KOPT-K1 (cell line): ENCODE measurements around the gene VAV2.
"Not testable (repeated sequence)": the region's sequence is repeated elsewhere in the genome, so short reads cannot be mapped to it uniquely, and the experiment has no call there.

ENCODE experiments used
- H3K27ac ChIP-seq: fragments of 200-600 bp; sonication (generic); 2 replicates; pipeline ENCODE4 v1.5.1; 2016; ENCODE audit warnings: antibody characterized with exemption, mild to moderate bottlenecking, low read depth, low read length; ENCODE audit not compliant: poor library complexity, severe bottlenecking
- H3K36me3 ChIP-seq: fragments of 200-600 bp; sonication (generic); 2 replicates; pipeline ENCODE4 v1.5.1; 2017; ENCODE audit warnings: antibody characterized with exemption, mild to moderate bottlenecking, low read length, moderate library complexity; ENCODE audit not compliant: insufficient read depth
- H3K9me3 ChIP-seq: fragments of 200-600 bp; sonication (generic); 2 replicates; pipeline ENCODE4 v1.5.1; 2017; ENCODE audit warnings: antibody characterized with exemption, low read length, mild to moderate bottlenecking; ENCODE audit not compliant: insufficient read depth, poor library complexity, severe bottlenecking

Gene VAV2

DNA sequence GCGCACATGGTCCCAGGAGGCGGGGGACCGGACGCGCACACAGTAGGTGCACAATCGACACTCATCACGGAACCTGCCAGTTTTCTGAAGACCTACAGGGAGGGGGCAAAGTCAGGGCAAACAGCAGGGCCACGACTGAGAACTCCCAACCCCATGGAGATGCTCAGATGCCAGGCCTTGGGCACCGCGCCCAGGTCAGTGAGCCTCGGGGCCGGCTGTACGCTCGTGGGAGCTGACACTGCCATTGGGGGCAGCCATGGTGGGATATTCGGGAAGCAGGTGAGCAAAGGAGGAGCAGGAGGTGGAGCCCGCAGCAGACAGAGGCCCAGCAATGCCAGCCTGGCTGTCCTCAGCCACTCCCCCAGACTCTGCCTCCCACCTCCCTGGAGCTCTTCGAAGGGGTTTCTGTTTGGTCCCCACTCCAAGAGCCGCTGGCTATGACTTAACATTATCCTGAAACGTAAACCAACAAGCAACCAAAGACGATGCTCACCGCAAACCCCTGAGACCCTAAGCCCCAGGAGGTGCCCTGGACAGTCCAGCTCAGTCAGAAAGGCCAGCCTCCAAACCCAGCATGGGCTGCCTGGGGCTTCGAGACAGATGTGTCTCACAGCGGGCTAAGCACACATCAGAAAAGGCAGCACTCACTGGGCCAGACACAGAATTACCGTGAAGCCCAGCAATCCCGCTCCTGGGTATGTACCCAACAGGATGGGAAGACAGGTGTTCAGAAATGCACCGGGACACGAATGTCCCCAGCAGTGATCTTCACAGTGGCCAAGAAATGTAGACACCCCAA, 78.4 kb downstream of the VAV2 start:
- no peak overlapping the region for H3K27ac ChIP-seq
- H3K36me3 ChIP-seq = no peaks in the 10 kb centered on the region
- no peaks in the 10 kb centered on the region for H3K9me3 ChIP-seq

- Histone ChIP-seq H3K36me3 (no peaks in the 10 kb centered on the region), H3K27ac (no peak overlapping the region), H3K9me3 (no peaks in the 10 kb centered on the region)
Measured at GRCh38 chr9:133910855-133911514, 81.1 kb downstream of the VAV2 start.

DNA sequence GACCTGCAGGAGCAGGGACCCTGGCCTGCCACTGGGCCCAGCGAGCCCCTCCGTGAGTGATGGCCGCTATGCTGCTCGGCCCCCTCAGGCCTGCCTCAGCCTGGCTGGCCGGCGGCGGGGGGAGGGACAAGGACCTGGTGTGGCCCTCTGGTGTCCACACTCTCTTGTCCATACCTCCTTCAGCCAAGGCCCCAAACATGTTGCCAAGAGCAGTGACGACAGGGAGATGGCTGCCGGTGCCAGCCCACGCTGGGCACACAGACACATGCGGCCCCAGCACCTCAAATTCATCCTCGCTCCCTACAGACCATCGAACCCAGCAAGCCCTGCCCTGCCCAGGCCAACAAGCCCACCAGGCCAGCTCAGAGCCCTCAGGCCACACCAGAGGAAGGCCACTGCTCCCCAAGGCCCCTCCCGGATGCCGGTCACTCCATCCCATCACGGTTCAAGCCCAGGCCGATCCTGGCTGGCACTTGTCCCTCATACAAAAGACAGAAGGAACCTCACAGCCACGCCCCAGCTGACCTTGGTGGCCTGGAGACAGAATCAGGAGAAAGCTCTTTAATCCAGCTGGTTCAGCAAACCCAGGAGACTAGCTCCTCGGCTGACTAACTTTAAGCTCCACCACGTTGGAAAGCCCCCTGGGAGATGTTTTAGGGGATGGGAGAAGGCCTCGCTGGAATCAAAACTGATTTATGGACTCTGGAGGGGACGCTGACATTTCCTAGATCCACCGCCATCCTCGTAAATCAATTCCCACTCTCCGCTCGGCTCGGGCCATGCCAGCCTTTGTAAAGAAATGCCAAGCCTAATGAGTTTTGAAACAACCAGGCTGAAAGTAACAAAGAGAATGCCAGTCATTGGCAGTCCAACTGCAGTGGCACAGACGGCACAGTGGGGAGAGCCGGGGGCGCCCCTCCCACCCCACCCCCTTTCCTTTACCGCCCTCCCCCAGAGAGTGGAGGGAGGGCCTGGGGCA, 84.9 kb downstream of the VAV2 start:
- no peaks in the 10 kb centered on the region for H3K36me3 ChIP-seq
- no peaks in the 10 kb centered on the region for H3K9me3 ChIP-seq
- no peak overlapping the region for H3K27ac ChIP-seq

DNA sequence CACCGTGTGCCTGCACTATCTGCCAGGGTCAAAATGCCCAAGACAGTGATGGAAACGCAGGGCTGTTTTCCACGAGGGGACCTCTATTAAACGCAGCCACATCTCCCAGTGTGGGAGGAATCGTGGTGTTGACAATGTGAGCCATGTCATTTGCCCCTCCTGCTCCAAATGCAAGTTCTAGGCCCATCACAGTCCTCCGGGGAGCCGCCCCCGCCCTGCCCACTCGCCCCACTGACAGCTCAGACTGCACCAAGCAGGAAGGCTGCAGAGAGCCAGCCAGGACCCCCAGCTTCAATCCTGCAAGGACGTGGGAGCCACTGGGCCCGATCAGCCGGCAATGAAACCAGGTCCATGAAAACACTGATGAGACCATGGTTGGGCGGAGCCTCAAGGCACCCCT, 85.9 kb downstream of the VAV2 start:
- no peak overlapping the region for H3K27ac ChIP-seq
- no peaks in the 10 kb centered on the region for H3K36me3 ChIP-seq
- no peaks in the 10 kb centered on the region for H3K9me3 ChIP-seq

DNA sequence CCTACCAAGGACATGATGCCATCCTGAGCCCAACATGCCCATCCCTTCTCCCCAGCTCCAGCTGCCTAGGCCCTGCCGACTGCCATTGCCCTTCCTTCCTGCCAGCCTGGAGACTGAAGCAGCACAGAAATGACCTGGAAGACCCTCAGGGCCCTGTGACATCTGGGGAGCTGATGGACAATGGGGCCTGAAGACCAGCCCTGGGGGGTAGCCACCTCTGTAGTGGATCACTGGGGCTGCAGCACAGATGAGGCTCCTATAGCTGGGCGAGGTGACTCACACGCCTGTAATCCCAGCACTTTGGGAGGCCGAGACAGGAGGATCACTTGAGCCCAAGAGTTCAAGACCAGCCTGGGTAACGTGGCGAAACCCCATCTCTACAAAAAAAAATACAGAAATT, 86.6 kb downstream of the VAV2 start:
- no peaks in the 10 kb centered on the region for H3K36me3 ChIP-seq
- no peak overlapping the region for H3K27ac ChIP-seq
- H3K9me3 ChIP-seq = no peaks in the 10 kb centered on the region

DNA sequence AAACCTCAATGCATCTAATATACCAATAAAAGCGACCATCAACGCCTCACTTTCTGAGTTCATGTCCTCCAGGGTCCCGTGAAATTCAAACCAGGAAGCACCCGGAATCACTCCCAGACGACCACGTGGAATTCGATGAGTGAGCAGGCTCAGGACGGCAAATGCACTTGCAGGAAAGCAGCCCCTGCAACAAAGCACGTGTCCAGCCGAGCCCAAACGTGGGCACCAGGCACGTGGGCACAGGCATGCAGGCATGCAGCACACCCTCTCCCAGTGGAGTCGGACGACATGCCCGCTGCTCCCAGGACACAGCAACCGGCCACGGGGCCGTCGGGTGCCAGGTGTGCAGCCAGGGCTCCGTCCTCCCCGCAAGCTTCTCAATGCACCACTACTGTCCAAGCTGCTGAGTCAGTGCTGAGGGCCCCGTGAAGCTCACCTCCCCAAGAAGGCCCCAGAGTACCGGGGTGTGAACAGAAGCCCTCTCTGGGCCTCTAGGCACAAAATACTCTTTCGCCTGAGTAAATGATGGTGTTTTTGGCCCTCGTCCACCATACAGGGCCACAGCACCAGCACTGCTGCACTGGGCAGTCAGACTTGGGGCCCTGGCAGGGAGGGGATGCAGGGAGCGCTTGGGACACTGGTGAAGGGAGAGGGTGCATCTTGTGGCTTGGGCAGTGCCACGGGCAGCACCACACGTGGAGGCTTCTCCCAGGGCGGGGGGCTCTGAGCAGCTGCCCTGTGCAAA, 87.6 kb downstream of the VAV2 start:
- Histone ChIP-seq H3K27ac (no peak overlapping the region), H3K36me3 (no peaks in the 10 kb centered on the region), H3K9me3 (no peaks in the 10 kb centered on the region)

GRCh38 chr9:133901184-133901835, 90.8 kb downstream of the VAV2 start:
- H3K27ac ChIP-seq = no peak overlapping the region
- no peaks in the 10 kb centered on the region for H3K36me3 ChIP-seq
- no peaks in the 10 kb centered on the region for H3K9me3 ChIP-seq

DNA sequence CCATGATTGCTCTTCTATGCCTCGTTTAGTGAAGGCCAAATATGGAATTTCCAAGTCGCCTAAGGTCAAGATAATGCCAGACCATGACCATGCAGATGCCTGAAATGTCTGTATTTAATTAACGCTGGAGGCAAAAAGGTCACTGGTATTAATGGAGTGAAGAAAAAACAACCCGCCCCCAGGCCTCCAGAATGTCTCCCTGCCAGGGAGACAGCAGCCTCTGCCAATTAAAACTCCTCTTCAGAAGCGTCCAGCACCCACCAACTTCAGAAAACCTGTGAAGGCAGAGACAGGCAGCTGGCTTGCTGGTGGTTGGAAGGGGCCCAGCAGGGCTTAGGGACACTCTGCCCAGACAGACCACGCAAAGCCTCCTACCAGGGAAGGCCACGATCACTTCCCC, 94.4 kb downstream of the VAV2 start:
- no peak overlapping the region for H3K27ac ChIP-seq
- H3K36me3 ChIP-seq = no peaks in the 10 kb centered on the region
- H3K9me3 ChIP-seq = no peaks in the 10 kb centered on the region

- not testable (repeated sequence) for H3K9me3 ChIP-seq, H3K27ac ChIP-seq, H3K36me3 ChIP-seq
Measured at GRCh38 chr9:133896007-133896406, 96.1 kb downstream of the VAV2 start.

DNA sequence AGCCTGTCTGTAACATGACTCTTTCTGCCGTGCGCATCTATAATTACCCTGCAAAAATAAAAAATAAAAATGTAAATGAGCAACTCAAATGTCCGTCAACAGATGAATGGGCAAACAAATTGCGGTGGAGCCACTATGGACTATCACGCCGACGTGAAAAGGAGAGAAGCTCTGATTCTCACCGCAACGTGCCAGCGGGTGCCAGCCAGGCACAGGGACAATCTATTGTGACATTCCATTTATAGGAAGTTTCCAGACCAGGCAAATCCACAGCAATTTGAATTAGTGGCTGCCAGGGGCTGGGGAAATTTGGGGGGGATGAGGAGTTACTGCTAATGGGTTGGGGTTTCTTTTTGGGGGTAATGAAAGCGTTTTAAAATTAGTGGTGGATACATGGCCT, 96.8 kb downstream of the VAV2 start:
- no peaks in the 10 kb centered on the region for H3K9me3 ChIP-seq
- H3K27ac ChIP-seq = no peak overlapping the region
- H3K36me3 ChIP-seq = no peaks in the 10 kb centered on the region

DNA sequence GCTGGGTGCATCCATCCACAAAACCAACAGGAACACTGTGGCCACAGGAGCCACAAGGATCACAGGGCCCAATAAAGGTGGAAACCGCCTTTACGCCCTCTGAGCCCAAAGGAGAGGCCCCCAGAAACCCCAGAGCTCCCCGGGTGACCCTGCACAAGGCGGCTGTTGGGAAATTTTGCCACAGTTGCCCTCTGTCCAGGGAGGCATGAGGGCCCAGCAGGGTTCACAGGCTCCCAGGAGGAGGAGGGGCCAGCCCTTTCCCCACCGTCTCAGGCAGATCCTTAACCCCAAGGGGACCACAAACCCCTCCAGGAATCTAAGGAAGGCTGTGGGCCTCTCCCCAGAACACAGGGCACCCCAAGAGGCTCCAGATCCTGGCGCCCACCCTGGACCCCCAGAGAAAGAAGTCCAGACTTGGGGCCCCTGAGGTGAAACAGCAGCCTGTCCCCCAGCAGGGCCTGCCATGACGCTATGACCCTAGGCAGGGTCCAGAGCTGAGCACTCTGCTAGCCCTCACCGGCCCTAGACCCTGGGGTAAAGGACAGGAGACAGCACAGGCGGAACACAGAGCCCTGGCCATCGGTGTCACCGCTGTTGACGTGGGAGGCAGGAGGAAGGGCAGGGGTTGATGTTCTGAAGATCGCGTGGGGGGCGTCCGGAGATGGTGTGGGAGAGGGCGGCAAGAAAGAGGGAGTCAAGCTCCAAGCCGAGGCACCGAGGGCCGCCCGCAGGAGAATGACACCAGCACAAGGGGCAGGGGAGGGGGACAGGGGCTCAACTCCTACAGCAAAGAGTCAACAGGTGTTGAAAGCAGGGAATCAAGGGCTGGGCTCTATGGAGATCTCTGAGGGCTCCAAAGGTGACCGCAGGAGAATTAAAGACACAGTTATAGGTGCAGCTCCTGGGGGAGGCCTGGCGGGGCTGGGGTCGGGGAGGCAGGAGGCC, 97.5 kb downstream of the VAV2 start:
- no peak overlapping the region for H3K27ac ChIP-seq
- H3K36me3 ChIP-seq = no peaks in the 10 kb centered on the region
- no peaks in the 10 kb centered on the region for H3K9me3 ChIP-seq

- Histone ChIP-seq H3K27ac (no peak overlapping the region), H3K36me3 (no peaks in the 10 kb centered on the region), H3K9me3 (no peaks in the 10 kb centered on the region)
Measured at GRCh38 chr9:133893191-133893994, 98.7 kb downstream of the VAV2 start.
